Measurements from ENCODE around the gene ADGRV1.

DNA sequence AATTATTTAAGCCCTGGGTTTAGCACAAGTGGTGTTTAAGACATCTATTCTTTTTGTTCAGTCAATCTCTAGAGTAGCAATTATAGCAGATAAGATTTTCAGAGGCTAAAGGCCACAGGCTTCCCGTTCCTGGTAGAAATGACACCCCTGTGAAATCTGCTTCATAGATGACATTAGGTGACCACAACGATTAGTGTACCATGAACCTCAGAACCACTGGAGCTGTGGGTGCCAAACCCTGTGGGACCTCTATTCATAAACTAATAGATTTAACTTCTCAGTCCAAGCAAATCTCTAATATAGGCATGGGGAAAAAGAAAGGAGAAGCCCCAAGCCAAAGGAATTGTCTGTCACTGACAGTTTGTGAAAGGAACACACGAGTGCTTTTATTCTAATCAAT, 617.1 kb downstream of the ADGRV1 start:
- TF ChIP-seq, protein P1, sequence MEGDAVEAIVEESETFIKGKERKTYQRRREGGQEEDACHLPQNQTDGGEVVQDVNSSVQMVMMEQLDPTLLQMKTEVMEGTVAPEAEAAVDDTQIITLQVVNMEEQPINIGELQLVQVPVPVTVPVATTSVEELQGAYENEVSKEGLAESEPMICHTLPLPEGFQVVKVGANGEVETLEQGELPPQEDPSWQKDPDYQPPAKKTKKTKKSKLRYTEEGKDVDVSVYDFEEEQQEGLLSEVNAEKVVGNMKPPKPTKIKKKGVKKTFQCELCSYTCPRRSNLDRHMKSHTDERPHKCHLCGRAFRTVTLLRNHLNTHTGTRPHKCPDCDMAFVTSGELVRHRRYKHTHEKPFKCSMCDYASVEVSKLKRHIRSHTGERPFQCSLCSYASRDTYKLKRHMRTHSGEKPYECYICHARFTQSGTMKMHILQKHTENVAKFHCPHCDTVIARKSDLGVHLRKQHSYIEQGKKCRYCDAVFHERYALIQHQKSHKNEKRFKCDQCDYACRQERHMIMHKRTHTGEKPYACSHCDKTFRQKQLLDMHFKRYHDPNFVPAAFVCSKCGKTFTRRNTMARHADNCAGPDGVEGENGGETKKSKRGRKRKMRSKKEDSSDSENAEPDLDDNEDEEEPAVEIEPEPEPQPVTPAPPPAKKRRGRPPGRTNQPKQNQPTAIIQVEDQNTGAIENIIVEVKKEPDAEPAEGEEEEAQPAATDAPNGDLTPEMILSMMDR (conservative IDR thresholded peaks at IDR 0.05; ENCODE audit: low read length), result no peak
- no peak for TF ChIP-seq EZH2phosphoT487 (IDR thresholded peaks at IDR 0.05; ENCODE audit: borderline replicate concordance, low read depth, low read length)
